T-cell (primary cell): Measurements from ENCODE around the gene DHX29. TPM values are rescaled to one million over a fixed set of nuclear protein-coding genes. Genes with fewer than 3 reads are reported as not detected.
"Not testable (repeated sequence)": the region's sequence is repeated elsewhere in the genome, so short reads cannot be mapped to it uniquely, and the experiment has no call there.

Source experiments
- ATAC-seq, 4 experiments: fragments of 200-7000 bp in 3 of 4; fragments of 150-1000 bp in 1 of 4; cut with Tn5 transposase; replicated peaks in 1 of 4; 1 replicate in 3 of 4; 2 replicates in 1 of 4; pipeline ENCODE4 v1.10.0; 2021; ENCODE audit warnings: moderate library complexity in 3 of 4, mild to moderate bottlenecking in 2 of 4, moderate number of reproducible peaks in 1 of 4
- CTCF ChIA-PET, 2 donors: fragments of 300-600 bp; sonication (Branson Sonifier 250); formaldehyde crosslinking; loops; one replicate each; lab custom pipeline; 2022; ENCODE audit warnings: antibody characterized with exemption in 2 of 2; lab: Charles Lee
- POLR2A ChIA-PET, 2 donors: fragments of 300-600 bp; sonication (Branson Sonifier 250); formaldehyde crosslinking; loops; one replicate each; lab custom pipeline; 2022; ENCODE audit warnings: antibody characterized with exemption in 2 of 2; lab: Charles Lee
- DNase-seq, 35 experiments: peaks; one replicate each; pipeline versions ENCODE4 v3.0.0 to v3.0.0-alpha.2; 2013 to 2023
- H3K27ac ChIP-seq: one replicate; pipeline ENCODE4 v1.5.1; 2013; ENCODE audit warnings: low read length
- H3K27me3 ChIP-seq, 2 experiments: replicated peaks in 1 of 2; 1 replicate in 1 of 2; 2 replicates in 1 of 2; pipeline versions ENCODE4 v1.6.1 to v1.7.0; 2013; ENCODE audit warnings: low read length in 1 of 2, mixed read lengths in 1 of 2; ENCODE audit not compliant: control insufficient read depth in 2 of 2, insufficient read depth in 2 of 2; ENCODE audit errors: extremely low read depth in 1 of 2
- H3K36me3 ChIP-seq, 2 donors: 1 replicate in 1 of 2; 2 replicates in 1 of 2; pipeline versions ENCODE4 v1.6.1 to v1.7.0; 2013; ENCODE audit warnings: low read length in 1 of 2; ENCODE audit not compliant: control insufficient read depth in 2 of 2, insufficient read depth in 1 of 2; ENCODE audit errors: extremely low read depth in 1 of 2
- H3K4me1 ChIP-seq, 2 experiments: 1 replicate in 1 of 2; 2 replicates in 1 of 2; pipeline versions ENCODE4 v1.6.1 to v1.7.0; 2013; ENCODE audit warnings: low read length in 2 of 2, mixed read lengths in 1 of 2; ENCODE audit not compliant: insufficient read depth in 2 of 2, control insufficient read depth in 1 of 2; ENCODE audit errors: extremely low read depth in 1 of 2
- H3K4me3 ChIP-seq, 2 donors: 1 replicate in 1 of 2; 2 replicates in 1 of 2; pipeline versions ENCODE4 v1.5.1 to v1.7.0; 2013; ENCODE audit warnings: mild to moderate bottlenecking in 2 of 2, low read length in 1 of 2, moderate library complexity in 1 of 2; ENCODE audit not compliant: control insufficient read depth in 1 of 2; ENCODE audit errors: extremely low read depth in 1 of 2
- H3K9me3 ChIP-seq: 2 replicates; pipeline ENCODE4 v1.7.0; 2013
- H3K27ac Mint-ChIP-seq, 2 donors: one replicate each; pipeline ENCODE4 v1.8.0; 2020 to 2021; ENCODE audit warnings: mild to moderate bottlenecking in 2 of 2, mixed read lengths in 2 of 2
- H3K27me3 Mint-ChIP-seq, 2 donors: one replicate each; pipeline ENCODE4 v1.8.0; 2021 to 2022; ENCODE audit warnings: mixed read lengths in 2 of 2
- H3K36me3 Mint-ChIP-seq: one replicate; pipeline ENCODE4 v1.8.0; 2021; ENCODE audit warnings: mixed read lengths
- H3K4me1 Mint-ChIP-seq, 3 donors: one replicate each; pipeline ENCODE4 v1.8.0; 2020 to 2022; ENCODE audit warnings: mixed read lengths in 3 of 3, mild to moderate bottlenecking in 1 of 3
- H3K4me3 Mint-ChIP-seq, 3 donors: one replicate each; pipeline ENCODE4 v1.8.0; 2020 to 2022; ENCODE audit warnings: mild to moderate bottlenecking in 3 of 3, mixed read lengths in 3 of 3, moderate library complexity in 3 of 3
- H3K9me3 Mint-ChIP-seq, 3 donors: one replicate each; pipeline ENCODE4 v1.8.0; 2020 to 2022; ENCODE audit warnings: mixed read lengths in 3 of 3
- WGBS: methylation state at CpG from one replicate; pipeline ENCODE4 v1.1.5; 2013; ENCODE audit warnings: missing lambda C conversion rate; ENCODE audit not compliant: insufficient coverage; 5-methylcytosine and 5-hydroxymethylcytosine counted together
- total RNA-seq, 35 experiments: library from RNA in 6 of 35; stranded (reverse) in 6 of 35; fragments of 120-200 nt in 1 of 35; gene quantifications; one replicate each; pipeline versions ENCODE4 v1.2.1 to v1.2.4 and lab custom pipeline; 2013 to 2026

The DHX29 gene
- total RNA-seq, 5 donors from 2014 or later (not counting 1 experiment from before 2014, with no cell fraction given): 12.4 to 19.2 (median 15.4) TPM

GRCh38 chr5:55320571-55320970 is 13.1 kb upstream of the DHX29 start:
- H3K4me1 ChIP-seq: no peaks in the 10 kb centered on the region
- CTCF ChIA-PET: interaction anchor here in 1 of 2 donors (0.6 kb wide), 2 partner anchors 372 to 386 kb away, joined by 3 to 6 read pairs; no protein-coding TSS in a partner anchor
- no peak for DNase-seq
- H3K27me3 Mint-ChIP-seq: no peaks in the 10 kb centered on the region
- no peak overlapping the region for H3K27ac ChIP-seq
- H3K9me3 Mint-ChIP-seq: no peaks in the 10 kb centered on the region
- peaks cover 0 to 7% of the 10 kb centered on the region in 2 donors for H3K36me3 ChIP-seq
- no peak overlapping the region for H3K27ac Mint-ChIP-seq
- POLR2A ChIA-PET: interaction anchor here in 1 of 2 donors (0.5 kb wide), 1 partner anchor 21 kb away, joined by 3 read pairs; no protein-coding TSS in a partner anchor
- H3K27me3 ChIP-seq: no peaks in the 10 kb centered on the region
- peaks cover 27 to 56% (median 55%) of the 10 kb centered on the region in 3 donors for H3K4me1 Mint-ChIP-seq
- WGBS: no CpG with 5 or more reads among the region's 4 CpGs
- no peak for ATAC-seq
- H3K9me3 ChIP-seq: no peaks in the 10 kb centered on the region
- H3K4me3 ChIP-seq: no peak overlapping the region
- no peak overlapping the region for H3K4me3 Mint-ChIP-seq
- H3K36me3 Mint-ChIP-seq: peaks cover 34% of the 10 kb centered on the region

DNA sequence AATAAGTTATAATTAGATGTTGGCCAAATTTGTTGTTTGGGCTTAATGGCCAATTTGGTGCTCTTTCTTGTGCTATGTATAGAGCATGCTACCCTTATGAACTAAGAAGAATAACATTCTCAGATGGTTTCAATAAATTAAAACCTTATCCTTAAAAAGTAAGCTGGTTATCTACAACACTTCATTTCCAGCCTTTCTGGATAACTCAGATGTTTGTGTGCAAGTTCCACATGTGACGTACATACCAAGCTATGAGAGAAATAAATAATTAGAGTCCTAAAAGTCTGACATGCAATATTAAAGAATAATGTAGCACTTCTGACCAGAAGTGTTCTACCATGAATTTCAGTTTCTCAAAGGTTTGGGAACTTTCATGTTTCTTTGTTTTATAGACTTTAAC is 12.0 kb upstream of the DHX29 start:
- no peaks in the 10 kb centered on the region for H3K4me1 ChIP-seq
- H3K4me3 Mint-ChIP-seq: no peak overlapping the region
- H3K36me3 Mint-ChIP-seq: peaks cover 31% of the 10 kb centered on the region
- no peak for DNase-seq
- no peaks in the 10 kb centered on the region for H3K27me3 Mint-ChIP-seq
- no CpG with 5 or more reads among the region's 1 CpG for WGBS
- ChIA-PET POLR2A (no interaction called here), CTCF (interaction anchor here in 1 of 2 donors (0.9 kb wide), 1 partner anchor 11 kb away, joined by 4 read pairs; no protein-coding TSS in a partner anchor)
- no peak overlapping the region for H3K27ac Mint-ChIP-seq
- H3K36me3 ChIP-seq: peaks cover 0 to 5% of the 10 kb centered on the region in 2 donors
- no peaks in the 10 kb centered on the region for H3K27me3 ChIP-seq
- H3K4me1 Mint-ChIP-seq: peaks cover 32 to 58% (median 56%) of the 10 kb centered on the region in 3 donors
- H3K9me3 Mint-ChIP-seq: no peaks in the 10 kb centered on the region
- no peak for ATAC-seq
- H3K4me3 ChIP-seq: no peak overlapping the region
- no peak overlapping the region for H3K27ac ChIP-seq
- no peaks in the 10 kb centered on the region for H3K9me3 ChIP-seq

- peaks cover 43 to 68% (median 66%) of the 10 kb centered on the region in 3 donors for H3K4me1 Mint-ChIP-seq
Measured at GRCh38 chr5:55318237-55318636, 10.7 kb upstream of the DHX29 start.

GRCh38 chr5:55316837-55317236 is 9.3 kb upstream of the DHX29 start:
- Mint-ChIP-seq H3K27ac (no peak overlapping the region), H3K4me1 (peaks cover 50 to 74% (median 74%) of the 10 kb centered on the region in 3 donors)
- CTCF ChIA-PET: no interaction called here

More at GRCh38 chr5:55318237-55318636, 10.7 kb upstream of the DHX29 start:
- DNase-seq, H3K36me3 ChIP-seq, H3K27ac Mint-ChIP-seq, CTCF ChIA-PET, H3K4me3 Mint-ChIP-seq, H3K9me3 Mint-ChIP-seq, H3K4me1 ChIP-seq, H3K27me3 ChIP-seq, H3K9me3 ChIP-seq, ATAC-seq, H3K4me3 ChIP-seq, H3K27me3 Mint-ChIP-seq, H3K27ac ChIP-seq: not testable (repeated sequence)
- POLR2A ChIA-PET: interaction anchor here in 1 of 2 donors (1.0 kb wide), 1 partner anchor 11 kb away, joined by 3 read pairs; the partner anchor contains the start of genes DHX29 and MTREX
- H3K36me3 Mint-ChIP-seq: peaks cover 33% of the 10 kb centered on the region
- no CpG with 5 or more reads among the region's 4 CpGs for WGBS

GRCh38 chr5:55316289-55316688 is 8.8 kb upstream of the DHX29 start:
- peaks cover 3 to 4% of the 10 kb centered on the region in 2 experiments for H3K4me1 ChIP-seq
- 100% methylated on average over 1 of the region's 2 CpGs for WGBS
- Mint-ChIP-seq H3K4me1 (peaks cover 55 to 77% (median 77%) of the 10 kb centered on the region in 3 donors), H3K27me3 (no peaks in the 10 kb centered on the region), H3K36me3 (peaks cover 36% of the 10 kb centered on the region), H3K4me3 (no peak overlapping the region), H3K9me3 (no peaks in the 10 kb centered on the region), H3K27ac (no peak overlapping the region)
- H3K27ac ChIP-seq: no peak overlapping the region
- POLR2A ChIA-PET: no interaction called here
- no peaks in the 10 kb centered on the region for H3K36me3 ChIP-seq
- DNase-seq (no peak), ATAC-seq (no peak)
- H3K4me3 ChIP-seq: no peak overlapping the region
- no peaks in the 10 kb centered on the region for H3K27me3 ChIP-seq
- CTCF ChIA-PET: no interaction called here
- H3K9me3 ChIP-seq: no peaks in the 10 kb centered on the region

More at GRCh38 chr5:55316837-55317236, 9.3 kb upstream of the DHX29 start:
- Histone ChIP-seq H3K9me3 (no peaks in the 10 kb centered on the region), H3K36me3 (no peaks in the 10 kb centered on the region), H3K4me3 (no peak overlapping the region), H3K27me3 (no peaks in the 10 kb centered on the region), H3K4me1 (peaks cover 2 to 3% of the 10 kb centered on the region in 2 experiments), H3K27ac (no peak overlapping the region)
- DNase-seq (no peak), ATAC-seq (no peak)
- Mint-ChIP-seq H3K36me3 (peaks cover 33% of the 10 kb centered on the region), H3K9me3 (no peaks in the 10 kb centered on the region), H3K27me3 (no peaks in the 10 kb centered on the region), H3K4me3 (no peak overlapping the region)
- POLR2A ChIA-PET: interaction anchor here in 1 of 2 donors (0.6 to 0.7 kb wide), 2 partner anchors 179 to 323 kb away, joined by 3 read pairs; no protein-coding TSS in a partner anchor

GRCh38 chr5:55313870-55314617 is 6.5 kb upstream of the DHX29 start:
- Mint-ChIP-seq H3K27ac (no peak overlapping the region), H3K9me3 (no peaks in the 10 kb centered on the region), H3K4me3 (no peak overlapping the region), H3K27me3 (no peaks in the 10 kb centered on the region), H3K36me3 (peaks cover 39% of the 10 kb centered on the region), H3K4me1 (peaks cover 60 to 75% (median 71%) of the 10 kb centered on the region in 3 donors)
- DNase-seq (no peak), ATAC-seq (no peak)
- 80% methylated on average over 2 of the region's 5 CpGs for WGBS
- Histone ChIP-seq H3K9me3 (no peaks in the 10 kb centered on the region), H3K4me1 (peaks cover 13 to 18% of the 10 kb centered on the region in 2 experiments), H3K4me3 (no peak overlapping the region), H3K27ac (no peak overlapping the region), H3K36me3 (no peaks in the 10 kb centered on the region), H3K27me3 (no peaks in the 10 kb centered on the region)
- ChIA-PET CTCF (interaction anchor here in 1 of 2 donors (0.6 kb wide), 1 partner anchor 1914 kb away, joined by 3 read pairs; no protein-coding TSS in a partner anchor), POLR2A (no interaction called here)
